SK-N-SH (cell line): ENCODE data around the gene PITPNM1. TPM values are rescaled to one million over a fixed set of nuclear protein-coding genes. Genes with fewer than 3 reads are reported as not detected.

ENCODE experiments used
- CTCF ChIA-PET: fragments of 300-600, 350-600 bp; formaldehyde crosslinking; extraction: SDS; loops from one replicate; lab custom pipeline; 2021; lab: Yijun Ruan, JAX
- POLR2A ChIA-PET: fragments of 350-600 bp; sonication (Branson Sonifier 250); formaldehyde crosslinking; extraction: SDS; loops from one replicate; lab custom pipeline; 2020; ENCODE audit warnings: antibody characterized with exemption, inconsistent platforms; lab: Yijun Ruan, JAX
- DNase-seq: peaks from one replicate; pipeline ENCODE4 v3.0.0; 2012
- H2AFZ ChIP-seq: fragments of 200-600 bp; sonication (generic); 2 replicates; pipeline ENCODE4 v1.8.1; 2016; ENCODE audit warnings: antibody characterized with exemption, mild to moderate bottlenecking, low read depth
- H3F3A ChIP-seq: fragments of 200-600 bp; sonication (generic); replicated peaks from 2 replicates; pipeline ENCODE3; 2016; ENCODE audit warnings: antibody characterized with exemption, mild to moderate bottlenecking; ENCODE audit not compliant: insufficient read depth
- H3K27ac ChIP-seq, 2 experiments: fragments of 200-500 bp in 1 of 2; fragments of 200-600 bp in 1 of 2; sonication (Bioruptor generic) in 1 of 2; sonication (generic), shearing (Covaris generic) in 1 of 2; 2 replicates each; pipeline versions ENCODE4 v1.5.1 to v1.6.1; 2014 to 2016; ENCODE audit warnings: low read depth in 2 of 2, inconsistent platforms in 1 of 2, low read length in 1 of 2, mild to moderate bottlenecking in 1 of 2, mixed read lengths in 1 of 2
- H3K27me3 ChIP-seq: fragments of 200-600 bp; sonication (generic), shearing (Covaris generic); 2 replicates; pipeline ENCODE4 v1.6.1; 2016; ENCODE audit warnings: mixed run types; ENCODE audit not compliant: insufficient read depth
- H3K36me3 ChIP-seq, 2 experiments: fragments of 200-500 bp in 1 of 2; fragments of 200-600 bp in 1 of 2; sonication (Bioruptor generic) in 1 of 2; sonication (generic) in 1 of 2; replicated peaks in 1 of 2; 2 replicates each; pipeline versions ENCODE3 to v1.5.1; 2014 to 2016; ENCODE audit warnings: low read length in 1 of 2, mild to moderate bottlenecking in 1 of 2; ENCODE audit not compliant: insufficient read depth in 2 of 2, control insufficient read depth in 1 of 2
- H3K4me1 ChIP-seq, 2 experiments: fragments of 200-500 bp in 1 of 2; fragments of 200-600 bp in 1 of 2; sonication (Bioruptor generic) in 1 of 2; sonication (generic), shearing (Covaris generic) in 1 of 2; 2 replicates each; pipeline versions ENCODE4 v1.5.1 to v1.6.1; 2014 to 2016; ENCODE audit warnings: low read depth in 1 of 2, low read length in 1 of 2, mixed run types in 1 of 2; ENCODE audit not compliant: insufficient read depth in 2 of 2, control insufficient read depth in 1 of 2
- H3K4me2 ChIP-seq: fragments of 200-600 bp; sonication (generic), shearing (Covaris generic); 2 replicates; pipeline ENCODE4 v1.6.1; 2017; ENCODE audit warnings: mixed run types
- H3K4me3 ChIP-seq, 2 experiments: fragments of 200-500 bp in 1 of 2; fragments of 200-600 bp in 1 of 2; sonication (Bioruptor generic) in 1 of 2; sonication (generic), shearing (Covaris generic) in 1 of 2; 2 replicates each; pipeline versions ENCODE4 v1.5.1 to v1.8.1; 2014 to 2016; ENCODE audit warnings: low read depth in 2 of 2, inconsistent platforms in 1 of 2, low read length in 1 of 2, mild to moderate bottlenecking in 1 of 2, mixed read lengths in 1 of 2, moderate library complexity in 1 of 2
- H3K79me2 ChIP-seq: fragments of 200-600 bp; sonication (generic); 2 replicates; pipeline ENCODE4 v1.8.1; 2017; ENCODE audit warnings: mild to moderate bottlenecking; ENCODE audit not compliant: insufficient read depth
- H3K9ac ChIP-seq: fragments of 200-600 bp; sonication (generic); 2 replicates; pipeline ENCODE4 v1.6.1; 2017; ENCODE audit warnings: mixed run types
- H3K9me2 ChIP-seq: fragments of 200-600 bp; sonication (generic); 2 replicates; pipeline ENCODE4 v1.6.1; 2017; ENCODE audit warnings: mixed run types
- H3K9me3 ChIP-seq: fragments of 200-600 bp; sonication (generic); 2 replicates; pipeline ENCODE4 v1.6.1; 2017; ENCODE audit warnings: mixed run types, mild to moderate bottlenecking, moderate library complexity
- H4K20me1 ChIP-seq: fragments of 200-600 bp; sonication (generic); 2 replicates; pipeline ENCODE4 v1.6.1; 2017; ENCODE audit warnings: mild to moderate bottlenecking, mixed run types; ENCODE audit not compliant: insufficient read depth
- CTCF ChIP-seq: fragments of 200-600 bp; sonication (generic); IDR thresholded peaks from 2 replicates; pipeline ENCODE4 v1.6.1; 2017; ENCODE audit warnings: antibody characterized with exemption, mild to moderate bottlenecking, moderate library complexity
- ELF1 ChIP-seq: IDR thresholded peaks from 2 replicates; pipeline ENCODE4 v1.4.0; 2012
- EP300 ChIP-seq, 2 experiments: IDR thresholded peaks; 2 replicates each; pipeline versions ENCODE4 v1.4.0 to v1.6.1; 2012; ENCODE audit warnings: borderline replicate concordance in 1 of 2, low read depth in 1 of 2, low read length in 1 of 2
- EZH2phosphoT487 ChIP-seq: fragments of 200-600 bp; sonication (generic); IDR thresholded peaks from 2 replicates; pipeline ENCODE4 v1.6.1; 2017; ENCODE audit warnings: low read depth, mixed run types, mild to moderate bottlenecking, antibody characterized with exemption, moderate library complexity, borderline replicate concordance
- FOSL2 ChIP-seq: IDR thresholded peaks from 2 replicates; pipeline ENCODE4 v1.4.0; 2012; ENCODE audit warnings: low read depth, mild to moderate bottlenecking, moderate library complexity, borderline replicate concordance
- FOXJ3 ChIP-seq: sonication (generic); formaldehyde crosslinking; IDR thresholded peaks from 2 replicates; pipeline ENCODE4 v1.5.1; 2020; ENCODE audit warnings: mild to moderate bottlenecking, missing genetic modification reagents
- FOXM1 ChIP-seq: IDR thresholded peaks from 2 replicates; pipeline ENCODE4 v1.4.0; 2012; ENCODE audit warnings: low read depth, mild to moderate bottlenecking
- GABPA ChIP-seq: IDR thresholded peaks from 2 replicates; pipeline ENCODE4 v1.4.0; 2012; ENCODE audit warnings: low read depth, mild to moderate bottlenecking
- GATA2 ChIP-seq: sonication (generic); formaldehyde crosslinking; IDR thresholded peaks from 2 replicates; pipeline ENCODE4 v1.5.0; 2020; ENCODE audit warnings: mild to moderate bottlenecking, missing genetic modification reagents
- MEF2A ChIP-seq: IDR thresholded peaks from 2 replicates; pipeline ENCODE4 v1.4.0; 2012; ENCODE audit warnings: low read depth, borderline replicate concordance
- NRF1 ChIP-seq: IDR thresholded peaks from 2 replicates; pipeline ENCODE4 v1.6.1; 2012; ENCODE audit warnings: low read depth, mild to moderate bottlenecking, low read length
- PBX3 ChIP-seq: IDR thresholded peaks from 2 replicates; pipeline ENCODE4; 2012
- POLR2AphosphoS5 ChIP-seq: IDR thresholded peaks from 2 replicates; pipeline ENCODE4 v1.6.1; 2012; ENCODE audit warnings: low read depth, low read length
- RXRA ChIP-seq: IDR thresholded peaks from 2 replicates; pipeline ENCODE4 v1.4.0; 2012; ENCODE audit warnings: low read depth, mild to moderate bottlenecking, borderline replicate concordance
- SMC3 ChIP-seq: IDR thresholded peaks from 2 replicates; pipeline ENCODE4 v1.6.1; 2012; ENCODE audit warnings: low read depth, low read length, improper control_type of control experiment
- TAF1 ChIP-seq: IDR thresholded peaks from 2 replicates; pipeline ENCODE4 v1.6.1; 2012; ENCODE audit warnings: low read depth, mild to moderate bottlenecking, low read length, moderate library complexity, borderline replicate concordance
- TCF12 ChIP-seq: IDR thresholded peaks from 2 replicates; pipeline ENCODE4 v1.4.0; 2012
- USF1 ChIP-seq: IDR thresholded peaks from 2 replicates; pipeline ENCODE4 v1.4.0; 2012; ENCODE audit warnings: low read depth, borderline replicate concordance
- YY1 ChIP-seq: IDR thresholded peaks from 2 replicates; pipeline ENCODE4 v1.4.0; 2012; ENCODE audit warnings: low read depth, mild to moderate bottlenecking
- ZBTB33 ChIP-seq: IDR thresholded peaks from 2 replicates; pipeline ENCODE4 v1.4.0; 2012; ENCODE audit warnings: low read depth, borderline replicate concordance
- whole genome bisulfite sequencing: methylation state at CpG from one replicate; pipeline ENCODE4 v1.1.6; 2017; ENCODE audit warnings: low lambda C conversion rate; 5-methylcytosine and 5-hydroxymethylcytosine counted together
- polyA plus RNA-seq, 3 experiments: library from polyadenylated mRNA; depleted of rRNA; stranded (reverse); fragments of >200 nt; gene quantifications; 2 replicates each; pipeline ENCODE4 v1.2.3, GENCODE V29; 2012

Gene PITPNM1
- polyA plus RNA-seq, 1 of the 3 experiments (the other 2 are of a cell fraction), result 24.2 TPM

GRCh38 chr11:67522844-67523555 lies 17.8 kb upstream of the PITPNM1 start, which contains the start of gene CABP2:
Gene CABP2, minus strand, starts transcription at chr11:67523446. Its CDS starts 120 bp downstream, at chr11:67523326.
- WGBS, result 71% methylated on average over 6 of the region's 23 CpGs
- POLR2A ChIA-PET, result no interaction called here
- Histone ChIP-seq H2AFZ (no peak within 1 kb of the TSS), H3K4me3 (no peak within 1 kb of the TSS), H3K36me3 (no peaks in the 10 kb centered on the region), H3K9ac (no peak within 1 kb of the TSS), H4K20me1 (no peaks in the 10 kb centered on the region), H3K9me3 (no peaks in the 10 kb centered on the region), H3K27ac (no peak within 1 kb of the TSS), H3K4me2 (no peak within 1 kb of the TSS), H3K79me2 (no peaks in the 10 kb centered on the region), H3F3A (no peaks in the 10 kb centered on the region), H3K27me3 (no peaks in the 10 kb centered on the region), H3K4me1 (no peaks in the 10 kb centered on the region), H3K9me2 (no peaks in the 10 kb centered on the region)
- TF ChIP-seq GABPA (no peak), TAF1 (no peak), EZH2phosphoT487 (no peak), ZBTB33 (no peak), ELF1 (no peak), TCF12 (no peak), RXRA (no peak), CTCF (no peak), SMC3 (no peak), GATA2 (CRISPR knock-in tag) (no peak), MEF2A (no peak), POLR2AphosphoS5 (no peak), PBX3 (no peak), EP300 (IDR thresholded peaks at IDR 0.05; ENCODE audit: borderline replicate concordance in 1 of 2, low read depth in 1 of 2, low read length in 1 of 2) (no peak), USF1 (no peak), NRF1 (no peak), FOXM1 (no peak), YY1 (no peak), FOXJ3 (CRISPR knock-in tag) (no peak), FOSL2 (no peak)
- CTCF ChIA-PET, result no interaction called here
- DNase-seq, result no peak
